Measurements from ENCODE around the gene SUB1.

Gene SUB1

DNA sequence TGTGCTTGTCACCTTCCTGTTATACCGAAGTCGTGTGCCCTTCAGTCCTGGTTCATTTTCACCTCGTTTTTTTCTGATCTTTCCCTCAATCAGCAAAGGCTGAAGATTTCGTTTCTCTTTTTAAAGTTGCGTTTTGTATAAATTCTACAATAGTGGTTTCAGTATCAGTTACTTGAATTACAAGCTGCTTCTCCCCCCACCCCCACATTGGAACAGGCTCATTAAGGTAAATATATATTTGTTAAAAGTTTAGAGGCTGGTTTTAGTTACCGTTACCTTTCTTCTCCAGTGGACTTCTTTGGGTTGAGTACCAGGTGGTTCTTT, 881 bp downstream of the SUB1 start:
- Histone ChIP-seq H3K4me3 (IDR thresholded peaks at IDR 0.05; ENCODE audit: insufficient read depth, low read depth, low read length) (no peak overlapping the region), H3K4me1 (ENCODE audit: low read depth, poor library complexity, severe bottlenecking) (peaks cover 81% of the 10 kb centered on the region), H3K27me3 (ENCODE audit: insufficient read depth, low read depth) (no peaks in the 10 kb centered on the region), H3K36me3 (ENCODE audit: insufficient read depth) (peaks cover 4% of the 10 kb centered on the region; the same call in 1 of the 2 replicates), H3K27ac (peak overlapping the region; percentile 97), H2AFZ (ENCODE audit: low read depth) (no peak overlapping the region), H3K79me2 (ENCODE audit: insufficient read depth, low read depth) (peaks cover 67% of the 10 kb centered on the region), H3K4me2 (peak overlapping the region; percentile 91), H4K20me1 (ENCODE audit: insufficient read depth) (no peaks in the 10 kb centered on the region), H3K9ac (peak overlapping the region; percentile 97)
- TF ChIP-seq CTCF (conservative IDR thresholded peaks at IDR 0.05; ENCODE audit: low read depth, low read length) = no peak

DNA sequence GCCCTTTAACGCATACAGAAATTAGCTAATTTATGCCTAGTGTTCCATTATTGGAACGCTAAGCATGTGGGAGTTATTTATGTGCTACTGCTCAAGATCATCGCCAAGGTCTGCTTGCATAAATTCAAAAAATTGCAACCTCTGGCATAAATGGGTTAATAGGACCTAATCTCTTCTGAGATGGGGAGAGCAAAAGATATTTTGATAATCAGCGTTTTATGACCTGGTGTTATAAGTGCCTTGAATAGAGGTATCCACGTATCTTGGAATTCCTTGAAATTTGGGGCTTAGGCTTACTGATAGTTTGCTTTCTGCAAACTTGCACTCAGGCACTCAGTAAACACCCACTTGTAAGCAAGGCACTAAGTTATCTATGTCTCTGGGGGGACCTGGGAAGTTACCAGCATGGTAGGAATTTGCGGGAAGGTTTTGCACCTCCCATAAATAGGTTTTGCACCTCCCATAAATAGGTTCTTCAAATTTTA, 1.8 kb downstream of the SUB1 start:
- Histone ChIP-seq H4K20me1 (ENCODE audit: insufficient read depth) (peaks cover 2% of the 10 kb centered on the region; the same call in 1 of the 2 replicates), H3K27me3 (ENCODE audit: insufficient read depth, low read depth) (no peaks in the 10 kb centered on the region), H3K36me3 (ENCODE audit: insufficient read depth) (peaks cover 7% of the 10 kb centered on the region; the same call in 1 of the 2 replicates), H3K27ac (peak overlapping the region; percentile 97; the same call in 1 of the 2 replicates), H3K4me3 (IDR thresholded peaks at IDR 0.05; ENCODE audit: insufficient read depth, low read depth, low read length) (no peak overlapping the region), H3K9ac (peak overlapping the region; percentile 97), H3K4me1 (ENCODE audit: low read depth, poor library complexity, severe bottlenecking) (peaks cover 81% of the 10 kb centered on the region), H3K4me2 (peak overlapping the region; percentile 91), H2AFZ (ENCODE audit: low read depth) (no peak overlapping the region), H3K79me2 (ENCODE audit: insufficient read depth, low read depth) (peaks cover 76% of the 10 kb centered on the region)
- no peak for TF ChIP-seq CTCF (conservative IDR thresholded peaks at IDR 0.05; ENCODE audit: low read depth, low read length)

DNA sequence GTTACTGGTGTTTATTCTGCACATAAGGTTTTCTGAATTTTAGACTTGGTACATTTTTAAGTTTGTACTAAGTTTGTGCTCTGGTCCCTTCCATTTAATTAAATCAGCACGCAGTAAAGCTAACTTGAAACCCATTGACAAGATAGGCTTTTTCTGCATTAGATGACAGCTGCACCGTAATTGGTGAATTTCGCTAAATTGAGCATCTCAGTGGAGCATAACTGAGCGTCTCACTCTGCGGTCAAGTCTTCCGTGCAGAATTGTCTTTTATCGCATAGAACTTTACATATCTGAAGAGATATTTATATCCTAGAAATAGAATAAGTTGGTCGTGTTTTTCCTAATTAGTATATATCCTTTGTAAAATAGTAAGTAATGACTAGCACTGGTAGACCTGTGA, 4.1 kb downstream of the SUB1 start:
- Histone ChIP-seq H3K36me3 (ENCODE audit: insufficient read depth) (peaks cover 14% of the 10 kb centered on the region; the same call in 1 of the 2 replicates), H3K4me3 (IDR thresholded peaks at IDR 0.05; ENCODE audit: insufficient read depth, low read depth, low read length) (no peak overlapping the region), H4K20me1 (ENCODE audit: insufficient read depth) (peaks cover 20% of the 10 kb centered on the region; the same call in 1 of the 2 replicates), H3K4me1 (ENCODE audit: low read depth, poor library complexity, severe bottlenecking) (peaks cover 83% of the 10 kb centered on the region), H2AFZ (ENCODE audit: low read depth) (no peak overlapping the region), H3K4me2 (peak overlapping the region; percentile 6; the same call in 1 of the 2 replicates), H3K79me2 (ENCODE audit: insufficient read depth, low read depth) (peaks cover 99% of the 10 kb centered on the region), H3K9ac (no peak overlapping the region), H3K27me3 (ENCODE audit: insufficient read depth, low read depth) (no peaks in the 10 kb centered on the region), H3K27ac (no peak overlapping the region; the same call in 1 of the 2 replicates)
- TF ChIP-seq CTCF (conservative IDR thresholded peaks at IDR 0.05; ENCODE audit: low read depth, low read length) = no peak

DNA sequence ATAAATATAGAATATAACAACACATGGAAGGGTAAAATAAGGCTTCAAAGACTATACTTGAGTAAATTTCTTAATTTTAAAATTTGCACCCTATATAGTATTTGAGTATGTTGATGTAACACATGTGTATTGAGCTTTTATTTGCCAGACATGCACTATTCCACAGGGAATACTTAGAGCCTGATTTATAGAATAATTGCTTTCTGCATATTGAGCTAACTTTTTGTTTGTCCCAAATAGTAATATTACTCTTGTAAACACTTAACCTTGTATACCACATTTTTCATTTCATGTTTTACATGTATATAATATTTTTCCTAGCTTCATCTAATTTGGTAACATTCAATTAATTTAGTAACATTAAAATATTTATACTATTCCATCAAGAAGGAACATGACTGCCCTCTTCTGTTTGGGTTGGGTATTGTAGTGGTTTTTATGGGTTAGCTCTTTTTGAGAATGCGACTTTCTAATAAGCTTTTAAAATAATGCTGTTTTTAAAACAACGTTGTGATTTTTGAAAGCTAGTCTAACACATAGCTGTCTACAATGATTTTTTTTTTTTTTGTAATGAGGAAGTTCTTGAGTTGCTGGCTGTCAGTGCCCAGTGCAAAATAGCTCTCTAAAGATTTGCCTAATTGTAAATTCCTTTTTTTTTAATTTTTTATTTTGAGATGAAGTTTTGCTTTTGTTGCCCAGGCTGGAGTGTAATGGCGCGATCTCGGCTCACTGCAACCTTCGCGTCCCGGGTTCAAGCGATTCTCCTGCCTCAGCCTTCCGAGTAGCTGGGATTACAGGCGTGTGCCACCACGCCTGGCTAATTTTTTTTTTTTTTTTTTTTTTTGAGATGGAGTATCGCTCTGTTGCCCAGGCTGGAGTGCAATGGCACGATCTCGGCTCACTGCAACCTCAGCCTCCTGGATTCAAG, 4.8 kb downstream of the SUB1 start:
- H3K36me3 ChIP-seq (ENCODE audit: insufficient read depth) = peaks cover 22% of the 10 kb centered on the region; the same call in 1 of the 2 replicates
- H3K79me2 ChIP-seq (ENCODE audit: insufficient read depth, low read depth) = peaks cover 100% of the 10 kb centered on the region
- peak; percentile 78 for TF ChIP-seq CTCF (conservative IDR thresholded peaks at IDR 0.05; ENCODE audit: low read depth, low read length)

More for the DNA sequence above, 4.8 kb downstream of the SUB1 start:
- Histone ChIP-seq H3K4me3 (IDR thresholded peaks at IDR 0.05; ENCODE audit: insufficient read depth, low read depth, low read length) (no peak overlapping the region), H3K27me3 (ENCODE audit: insufficient read depth, low read depth) (no peaks in the 10 kb centered on the region), H3K27ac (no peak overlapping the region; the same call in 1 of the 2 replicates), H3K4me2 (no peak overlapping the region; the same call in 1 of the 2 replicates), H2AFZ (ENCODE audit: low read depth) (no peak overlapping the region), H4K20me1 (ENCODE audit: insufficient read depth) (peaks cover 28% of the 10 kb centered on the region), H3K9ac (no peak overlapping the region), H3K4me1 (ENCODE audit: low read depth, poor library complexity, severe bottlenecking) (peaks cover 83% of the 10 kb centered on the region)
